RWPE2 (cell line): ENCODE measurements around the gene NAALADL2.

Experiments used
- ATAC-seq: fragments of 200-7000 bp; cut with Tn5 transposase; 3 replicates; pipeline ENCODE4 v1.9.1; 2021; ENCODE audit warnings: low read depth
- DNase-seq: peaks from one replicate; pipeline ENCODE4 v3.0.0-alpha.2; 2020; ENCODE audit warnings: low spot score
- H3K27ac ChIP-seq: fragments of 450-650 bp; 2 replicates; pipeline ENCODE4 v1.5.1; 2017; ENCODE audit warnings: mild to moderate bottlenecking; ENCODE audit not compliant: poor library complexity, severe bottlenecking
- H3K27me3 ChIP-seq: fragments of 250-450 bp; sonication (Bioruptor Pico); 2 replicates; pipeline ENCODE4 v1.5.1; 2021; ENCODE audit warnings: mild to moderate bottlenecking, moderate library complexity; ENCODE audit not compliant: insufficient read depth, poor library complexity, severe bottlenecking
- H3K36me3 ChIP-seq: fragments of 250-450 bp; sonication (Bioruptor Pico); 2 replicates; pipeline ENCODE4 v1.5.1; 2020; ENCODE audit warnings: low read depth, mild to moderate bottlenecking, moderate library complexity
- H3K4me1 ChIP-seq: fragments of 250-450 bp; sonication (Bioruptor Pico); 2 replicates; pipeline ENCODE4 v1.5.1; 2021; ENCODE audit warnings: mild to moderate bottlenecking, moderate library complexity; ENCODE audit not compliant: insufficient read depth, poor library complexity, severe bottlenecking
- H3K4me3 ChIP-seq: fragments of 250-450 bp; sonication (Bioruptor Pico); 2 replicates; pipeline ENCODE4 v1.5.1; 2021; ENCODE audit warnings: mild to moderate bottlenecking, moderate library complexity; ENCODE audit not compliant: severe bottlenecking
- H3K9me3 ChIP-seq: fragments of 250-450 bp; sonication (Bioruptor Pico); 2 replicates; pipeline ENCODE4 v1.5.1; 2021; ENCODE audit warnings: mild to moderate bottlenecking, moderate library complexity; ENCODE audit not compliant: severe bottlenecking
- TF ChIP-seq, protein P1 (sequence below): fragments of 450-650 bp; IDR thresholded peaks from one replicate; pipeline ENCODE4 v1.5.1; 2017; ENCODE audit warnings: mild to moderate bottlenecking, moderate library complexity; ENCODE audit not compliant: poor library complexity, severe bottlenecking

The NAALADL2 gene

DNA sequence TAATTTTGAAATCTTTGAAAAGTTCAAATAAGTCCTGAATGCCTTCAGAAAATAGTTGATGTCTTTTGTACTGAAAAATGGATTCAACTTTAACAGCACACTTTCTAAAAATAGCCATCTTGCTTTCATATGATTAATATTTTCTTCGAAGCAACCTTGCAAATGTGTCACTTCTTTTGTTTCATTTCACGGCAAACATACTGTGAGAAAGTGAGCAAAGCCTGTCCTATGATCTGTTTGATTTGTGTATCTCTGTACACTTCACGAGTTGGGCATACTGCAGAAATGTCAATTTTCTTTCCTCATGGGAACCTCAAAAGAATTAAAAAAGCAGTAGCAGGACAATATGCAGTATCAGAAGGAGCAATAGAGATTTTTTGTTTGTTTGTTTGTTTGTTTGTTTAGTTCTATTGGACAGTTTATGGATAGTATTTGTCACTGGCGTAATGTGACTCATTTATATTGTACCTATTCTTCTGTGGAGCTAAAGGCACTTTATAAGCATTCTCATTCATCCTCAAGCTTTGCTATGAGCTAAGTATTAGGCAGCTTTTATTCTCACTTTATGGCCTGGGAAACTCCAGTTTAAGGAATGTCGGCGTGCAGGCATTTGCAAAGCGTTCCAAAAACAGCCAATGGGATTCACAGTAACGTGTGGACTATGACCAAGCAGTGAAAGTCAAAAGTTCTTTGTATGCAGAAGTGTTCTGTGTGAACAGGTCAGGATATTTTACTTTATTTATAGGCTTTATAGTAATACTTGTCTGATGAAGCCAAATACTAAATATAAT lies 572.0 kb downstream of the NAALADL2 start:
- no peak overlapping the region for H3K27ac ChIP-seq
- DNase-seq (no peak), ATAC-seq (no peak)
- H3K27me3 ChIP-seq, result no peaks in the 10 kb centered on the region
- no peak overlapping the region for H3K4me3 ChIP-seq
- H3K9me3 ChIP-seq, result no peaks in the 10 kb centered on the region
- TF ChIP-seq, protein P1, sequence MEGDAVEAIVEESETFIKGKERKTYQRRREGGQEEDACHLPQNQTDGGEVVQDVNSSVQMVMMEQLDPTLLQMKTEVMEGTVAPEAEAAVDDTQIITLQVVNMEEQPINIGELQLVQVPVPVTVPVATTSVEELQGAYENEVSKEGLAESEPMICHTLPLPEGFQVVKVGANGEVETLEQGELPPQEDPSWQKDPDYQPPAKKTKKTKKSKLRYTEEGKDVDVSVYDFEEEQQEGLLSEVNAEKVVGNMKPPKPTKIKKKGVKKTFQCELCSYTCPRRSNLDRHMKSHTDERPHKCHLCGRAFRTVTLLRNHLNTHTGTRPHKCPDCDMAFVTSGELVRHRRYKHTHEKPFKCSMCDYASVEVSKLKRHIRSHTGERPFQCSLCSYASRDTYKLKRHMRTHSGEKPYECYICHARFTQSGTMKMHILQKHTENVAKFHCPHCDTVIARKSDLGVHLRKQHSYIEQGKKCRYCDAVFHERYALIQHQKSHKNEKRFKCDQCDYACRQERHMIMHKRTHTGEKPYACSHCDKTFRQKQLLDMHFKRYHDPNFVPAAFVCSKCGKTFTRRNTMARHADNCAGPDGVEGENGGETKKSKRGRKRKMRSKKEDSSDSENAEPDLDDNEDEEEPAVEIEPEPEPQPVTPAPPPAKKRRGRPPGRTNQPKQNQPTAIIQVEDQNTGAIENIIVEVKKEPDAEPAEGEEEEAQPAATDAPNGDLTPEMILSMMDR, result no peak
- H3K36me3 ChIP-seq, result no peaks in the 10 kb centered on the region
- H3K4me1 ChIP-seq, result no peaks in the 10 kb centered on the region

DNA sequence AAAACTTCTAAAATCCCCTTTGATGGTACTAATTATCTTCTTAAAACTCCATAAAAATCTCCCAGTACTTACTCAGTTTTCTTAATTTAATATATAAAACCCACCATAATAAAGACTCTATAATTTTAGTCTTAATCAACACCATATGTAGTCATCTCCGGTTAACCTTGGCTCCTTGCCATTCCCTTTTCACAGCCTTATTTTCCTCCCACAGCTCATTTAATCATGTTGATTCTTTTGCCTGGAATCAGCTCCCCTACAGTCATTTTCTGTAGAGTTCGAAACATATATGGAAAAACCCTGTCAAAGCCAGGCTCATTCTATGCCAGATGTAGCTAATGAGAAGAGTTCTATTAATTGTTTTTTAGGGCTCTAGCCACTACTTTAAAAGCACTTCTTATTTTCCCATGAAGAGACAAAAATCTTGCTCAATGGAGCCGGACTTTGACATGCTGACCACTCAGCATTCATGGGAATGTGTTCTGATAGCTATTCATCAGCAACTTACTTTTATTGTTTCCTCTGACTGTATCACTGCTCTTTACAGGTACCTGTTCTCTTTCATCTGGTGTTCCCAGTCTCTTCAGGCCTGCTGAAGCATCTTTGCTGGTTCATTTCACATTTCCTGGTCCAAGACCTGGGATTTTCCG lies 573.4 kb downstream of the NAALADL2 start:
- H3K36me3 ChIP-seq, result no peaks in the 10 kb centered on the region
- ATAC-seq (no peak), DNase-seq (no peak)
- no peaks in the 10 kb centered on the region for H3K27me3 ChIP-seq
- H3K9me3 ChIP-seq, result no peaks in the 10 kb centered on the region
- no peak overlapping the region for H3K4me3 ChIP-seq
- no peaks in the 10 kb centered on the region for H3K4me1 ChIP-seq
- TF ChIP-seq, protein P1, result no peak
- H3K27ac ChIP-seq, result no peak overlapping the region

DNA sequence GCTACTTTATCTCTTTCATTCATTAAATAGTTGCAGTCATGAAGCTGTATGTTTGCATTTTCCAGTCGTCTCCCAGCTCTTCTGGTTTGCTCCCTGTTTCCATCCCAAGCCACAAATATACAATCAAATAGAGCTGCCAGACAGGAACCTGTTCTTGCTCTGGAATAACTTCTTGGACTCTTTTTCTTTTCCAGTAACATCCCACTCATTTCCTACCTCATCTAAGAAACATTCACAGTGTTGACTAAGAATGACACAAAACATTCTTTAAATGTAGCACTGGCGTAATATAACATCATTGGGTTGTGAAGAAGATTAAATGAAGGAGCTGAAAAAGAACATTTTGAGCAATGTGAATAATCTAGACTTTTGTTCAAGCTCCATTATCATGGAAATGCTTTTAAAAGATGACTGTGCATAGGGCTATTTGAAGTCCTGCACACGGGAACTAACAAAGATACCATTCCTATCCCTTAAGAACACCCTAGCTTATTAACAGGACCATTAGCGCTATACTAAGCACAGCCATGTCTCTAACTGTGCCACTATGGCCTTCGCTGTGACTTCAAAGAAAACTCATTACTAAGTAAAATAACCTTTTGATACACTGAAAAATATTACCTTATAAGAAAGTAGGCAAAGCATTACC lies 574.0 kb downstream of the NAALADL2 start:
- Histone ChIP-seq H3K27ac (no peak overlapping the region), H3K36me3 (no peaks in the 10 kb centered on the region), H3K4me1 (no peaks in the 10 kb centered on the region), H3K27me3 (no peaks in the 10 kb centered on the region), H3K4me3 (no peak overlapping the region), H3K9me3 (no peaks in the 10 kb centered on the region)
- TF ChIP-seq, protein P1, result no peak
- DNase-seq, result no peak
- no peak for ATAC-seq

DNA sequence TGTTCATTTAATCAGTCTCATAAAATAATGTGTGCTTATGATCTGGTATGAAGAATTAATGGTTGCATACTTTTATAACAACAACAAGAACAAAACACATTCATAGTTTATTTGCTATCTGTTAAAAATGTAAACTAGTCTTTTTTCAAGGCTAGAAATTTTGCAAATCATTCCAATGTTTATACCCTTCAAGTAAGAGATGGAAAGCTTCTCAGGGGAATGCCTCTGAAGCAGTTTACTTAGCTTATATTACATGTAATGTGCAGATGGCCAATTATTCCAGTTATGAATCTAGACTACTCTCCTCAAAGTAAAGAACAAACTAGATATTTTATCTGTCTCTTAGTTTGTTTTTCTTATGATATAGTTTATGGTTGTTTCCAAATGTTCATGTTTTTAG lies 575.4 kb downstream of the NAALADL2 start:
- TF ChIP-seq, protein P1, result no peak
- no peaks in the 10 kb centered on the region for H3K4me1 ChIP-seq
- no peak overlapping the region for H3K4me3 ChIP-seq
- H3K9me3 ChIP-seq, result no peaks in the 10 kb centered on the region
- no peak for DNase-seq
- H3K36me3 ChIP-seq, result no peaks in the 10 kb centered on the region
- no peaks in the 10 kb centered on the region for H3K27me3 ChIP-seq
- ATAC-seq, result no peak
- H3K27ac ChIP-seq, result no peak overlapping the region

DNA sequence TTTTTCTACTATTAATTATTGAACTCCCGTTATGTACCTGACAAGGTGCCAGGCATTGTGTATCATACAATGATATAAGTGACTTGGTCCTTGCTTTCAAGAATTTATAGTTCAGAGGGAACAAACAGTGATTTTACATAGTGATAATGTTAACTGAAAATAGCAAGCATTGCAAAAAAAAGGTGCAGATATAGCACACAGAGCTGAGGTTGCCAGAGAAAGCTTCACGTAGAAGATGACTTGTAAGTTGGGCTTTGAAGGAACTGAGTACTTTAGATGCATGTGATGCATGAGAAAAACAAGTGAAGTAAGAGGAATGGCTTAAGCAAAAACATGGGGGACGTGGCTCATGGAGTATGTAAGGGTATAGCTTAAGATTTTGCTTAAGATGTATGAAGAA lies 584.5 kb downstream of the NAALADL2 start:
- Histone ChIP-seq H3K27ac (no peak overlapping the region), H3K27me3 (no peaks in the 10 kb centered on the region), H3K4me1 (no peaks in the 10 kb centered on the region), H3K4me3 (no peak overlapping the region), H3K9me3 (no peaks in the 10 kb centered on the region), H3K36me3 (no peaks in the 10 kb centered on the region)
- DNase-seq, result no peak
- TF ChIP-seq, protein P1, result no peak
- no peak for ATAC-seq
